Ishikawa (cell line): ENCODE data around the gene PFKP.

ENCODE experiments used
- EGR1 ChIP-seq: IDR thresholded peaks from 2 replicates; pipeline ENCODE4 v1.6.1; 2012
- EP300 ChIP-seq: IDR thresholded peaks from 2 replicates; pipeline ENCODE4 v1.6.1; 2012; ENCODE audit warnings: borderline replicate concordance
- FOXM1 ChIP-seq: IDR thresholded peaks from 2 replicates; pipeline ENCODE4 v1.6.1; 2012; ENCODE audit warnings: low read depth, borderline replicate concordance
- MAX ChIP-seq: IDR thresholded peaks from 2 replicates; pipeline ENCODE4 v1.6.1; 2012
- TAF1 ChIP-seq: IDR thresholded peaks from 2 replicates; pipeline ENCODE4 v1.6.1; 2012; ENCODE audit warnings: low read depth, mild to moderate bottlenecking

GRCh38 chr10:3165196-3165595, 97.8 kb downstream of the PFKP start:
- TF ChIP-seq FOXM1, result no peak
- no peak for TF ChIP-seq EP300
- TF ChIP-seq EGR1, result no peak
- no peak for TF ChIP-seq TAF1
- no peak for TF ChIP-seq MAX
